ENCODE data around the gene HJV.

Gene HJV

GRCh38 chr1:145994391-145995120 is 27.0 kb downstream of the HJV start:
- in situ Hi-C loops (cut with HindIII; ENCODE audit: low sequenced_read_pairs): no loop called here

- in situ Hi-C loops (cut with HindIII; ENCODE audit: low sequenced_read_pairs): no loop called here
These were observed 27.7 kb downstream of the HJV start for GRCh38 chr1:145993618-145994390.

- in situ Hi-C loops (cut with HindIII; ENCODE audit: low sequenced_read_pairs): no loop called here
These were observed 28.4 kb downstream of the HJV start for GRCh38 chr1:145992958-145993617.

GRCh38 chr1:145992502-145992936 is 29.0 kb downstream of the HJV start:
- in situ Hi-C loops (cut with HindIII; ENCODE audit: low sequenced_read_pairs): no loop called here

GRCh38 chr1:145991735-145992412 is 29.7 kb downstream of the HJV start:
- in situ Hi-C loops (cut with HindIII; ENCODE audit: low sequenced_read_pairs): no loop called here

GRCh38 chr1:145990249-145990855 is 31.2 kb downstream of the HJV start:
- in situ Hi-C loops (cut with HindIII; ENCODE audit: low sequenced_read_pairs): no loop called here

- in situ Hi-C loops (cut with HindIII; ENCODE audit: low sequenced_read_pairs): no loop called here
These were observed 32.8 kb downstream of the HJV start for GRCh38 chr1:145988773-145989172.

GRCh38 chr1:145987926-145988325 is 33.6 kb downstream of the HJV start:
- in situ Hi-C loops (cut with HindIII; ENCODE audit: low sequenced_read_pairs): no loop called here

GRCh38 chr1:145986551-145986950 is 35.0 kb downstream of the HJV start:
- in situ Hi-C loops (cut with HindIII; ENCODE audit: low sequenced_read_pairs): no loop called here

- in situ Hi-C loops (cut with HindIII; ENCODE audit: low sequenced_read_pairs): no loop called here
These were observed 35.8 kb downstream of the HJV start for GRCh38 chr1:145985502-145986439.

- in situ Hi-C loops (cut with HindIII; ENCODE audit: low sequenced_read_pairs): no loop called here
These were observed 36.4 kb downstream of the HJV start for GRCh38 chr1:145985129-145985501.

- in situ Hi-C loops (cut with HindIII; ENCODE audit: low sequenced_read_pairs): no loop called here
These were observed 37.3 kb downstream of the HJV start for GRCh38 chr1:145983960-145984830.

- in situ Hi-C loops (cut with HindIII; ENCODE audit: low sequenced_read_pairs): no loop called here
These were observed 38.3 kb downstream of the HJV start for GRCh38 chr1:145983206-145983675.

GRCh38 chr1:145982010-145982723 is 39.4 kb downstream of the HJV start:
- in situ Hi-C loops (cut with HindIII; ENCODE audit: low sequenced_read_pairs): no loop called here

- in situ Hi-C loops (cut with HindIII; ENCODE audit: low sequenced_read_pairs): no loop called here
These were observed 41.0 kb downstream of the HJV start for GRCh38 chr1:145980457-145980994.

- in situ Hi-C loops (cut with HindIII; ENCODE audit: low sequenced_read_pairs): no loop called here
These were observed 41.6 kb downstream of the HJV start for GRCh38 chr1:145979746-145980456.
